Measurements from ENCODE around the gene CDC123.
"Not testable (repeated sequence)": the region's sequence is repeated elsewhere in the genome, so short reads cannot be mapped to it uniquely, and the experiment has no call there.

The CDC123 gene

DNA sequence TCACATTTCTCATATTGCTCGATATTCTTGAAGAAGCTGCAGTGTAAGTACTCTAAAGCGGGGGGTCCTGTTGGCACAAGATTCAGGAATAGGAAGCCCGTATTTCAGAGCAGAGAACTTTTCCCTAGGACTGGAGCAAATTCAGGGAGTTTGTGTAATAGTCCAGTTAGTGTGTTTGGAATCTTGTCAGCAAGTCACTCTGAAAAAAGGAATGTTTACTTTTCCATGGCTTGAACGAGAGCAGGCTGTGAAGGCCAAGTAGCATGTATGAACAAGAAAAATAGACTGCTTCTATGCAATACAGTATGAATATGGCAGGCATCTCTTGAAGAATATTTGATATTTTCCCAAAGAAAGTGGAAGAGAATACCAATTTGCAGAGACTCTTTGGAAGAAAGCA is 39.8 kb downstream of the CDC123 start:
- DNase-seq (ENCODE audit: low spot score): no peak

GRCh38 chr10:12237265-12238220 is 41.6 kb downstream of the CDC123 start:
- no peak for DNase-seq (ENCODE audit: low spot score)

- no peak for DNase-seq (ENCODE audit: low spot score)
Observed at GRCh38 chr10:12238821-12239220, 42.8 kb downstream of the CDC123 start.

DNA sequence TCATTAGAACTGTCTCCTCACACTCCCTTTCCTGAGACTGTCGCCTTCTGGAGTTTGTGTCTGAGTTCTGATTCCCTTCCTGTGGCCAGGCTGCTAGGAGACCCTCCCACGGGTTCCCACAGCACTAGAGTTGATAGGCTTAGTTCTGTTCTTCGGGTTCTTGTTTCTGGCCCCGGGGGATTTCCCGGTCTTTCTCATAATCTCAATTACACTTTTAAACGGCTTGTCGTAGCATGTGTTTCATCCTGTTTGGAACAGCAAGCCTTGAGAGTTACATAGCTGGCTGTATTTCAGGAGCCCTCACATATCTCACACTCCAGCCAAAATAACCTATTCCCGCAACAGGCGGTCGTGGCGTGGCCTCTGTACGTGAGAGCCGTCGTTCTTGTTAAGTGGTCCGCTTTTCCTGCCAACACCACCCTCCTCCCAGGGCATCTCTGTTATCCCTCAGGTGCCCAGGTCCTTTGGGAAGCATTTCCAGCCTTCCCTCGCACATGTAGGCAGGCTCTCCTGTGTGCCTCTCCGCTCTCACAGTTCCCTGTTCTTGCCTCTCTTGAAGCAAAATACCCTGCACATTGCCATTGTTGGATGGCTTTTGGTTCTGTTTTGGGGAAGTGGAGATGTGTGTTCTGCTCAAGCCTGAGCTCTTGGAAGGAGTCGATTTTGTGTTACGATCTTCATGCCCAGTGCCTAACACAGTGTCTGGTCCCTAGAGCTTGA is 46.0 kb downstream of the CDC123 start:
- DNase-seq (ENCODE audit: low spot score): no peak

GRCh38 chr10:12243864-12244620 is 48.1 kb downstream of the CDC123 start:
- DNase-seq (ENCODE audit: low spot score): no peak

- no peak for DNase-seq (ENCODE audit: low spot score)
Observed at GRCh38 chr10:12250181-12250580, 54.2 kb downstream of the CDC123 start.

DNA sequence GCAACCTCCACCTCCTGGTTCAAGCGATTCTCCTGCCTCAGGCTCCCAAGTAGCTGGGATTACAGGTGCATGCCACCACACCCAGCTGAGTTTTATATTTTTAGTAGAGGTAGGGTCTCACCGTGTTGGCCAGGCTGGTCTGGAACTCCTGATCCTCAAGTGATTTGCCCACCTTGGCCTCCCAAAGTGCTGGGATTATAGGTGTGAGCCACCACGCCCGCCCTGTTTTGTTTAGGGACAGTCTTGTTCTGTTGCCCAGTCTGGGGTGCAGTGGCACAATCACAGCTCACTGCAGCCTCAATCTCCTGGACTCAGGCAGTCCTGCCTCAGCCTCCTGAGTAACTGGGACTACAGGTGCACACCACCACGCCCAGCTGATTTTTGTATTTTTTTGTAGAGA is 54.7 kb downstream of the CDC123 start:
- not testable (repeated sequence) for DNase-seq (ENCODE audit: low spot score)

GRCh38 chr10:12251581-12251980 is 55.6 kb downstream of the CDC123 start:
- no peak for DNase-seq (ENCODE audit: low spot score)

- peak; percentile 46 for DNase-seq (ENCODE audit: low spot score)
Observed at GRCh38 chr10:12252882-12253546, 57.0 kb downstream of the CDC123 start.

DNA sequence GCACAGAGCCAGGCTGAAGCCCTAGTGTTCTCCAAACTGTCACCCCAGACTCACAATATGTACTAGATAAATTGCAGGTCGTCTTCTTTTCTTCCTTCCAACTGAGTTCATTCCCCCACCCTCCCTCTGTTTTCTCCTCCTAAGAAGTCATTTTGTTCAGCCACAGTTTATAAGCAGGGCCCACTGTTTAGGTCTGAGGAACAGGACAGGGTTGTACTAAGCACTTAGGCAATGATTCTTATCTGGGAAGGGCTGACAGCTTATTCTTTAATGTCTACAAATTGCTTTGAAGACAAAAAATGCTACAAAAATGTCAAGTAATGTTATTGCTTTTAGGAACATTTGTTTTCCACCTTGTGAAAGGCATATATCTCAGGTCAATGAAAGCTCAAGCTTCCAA is 59.1 kb downstream of the CDC123 start:
- no peak for DNase-seq (ENCODE audit: low spot score)

GRCh38 chr10:12259988-12260387 is 64.0 kb downstream of the CDC123 start:
- DNase-seq (ENCODE audit: low spot score): no peak

DNA sequence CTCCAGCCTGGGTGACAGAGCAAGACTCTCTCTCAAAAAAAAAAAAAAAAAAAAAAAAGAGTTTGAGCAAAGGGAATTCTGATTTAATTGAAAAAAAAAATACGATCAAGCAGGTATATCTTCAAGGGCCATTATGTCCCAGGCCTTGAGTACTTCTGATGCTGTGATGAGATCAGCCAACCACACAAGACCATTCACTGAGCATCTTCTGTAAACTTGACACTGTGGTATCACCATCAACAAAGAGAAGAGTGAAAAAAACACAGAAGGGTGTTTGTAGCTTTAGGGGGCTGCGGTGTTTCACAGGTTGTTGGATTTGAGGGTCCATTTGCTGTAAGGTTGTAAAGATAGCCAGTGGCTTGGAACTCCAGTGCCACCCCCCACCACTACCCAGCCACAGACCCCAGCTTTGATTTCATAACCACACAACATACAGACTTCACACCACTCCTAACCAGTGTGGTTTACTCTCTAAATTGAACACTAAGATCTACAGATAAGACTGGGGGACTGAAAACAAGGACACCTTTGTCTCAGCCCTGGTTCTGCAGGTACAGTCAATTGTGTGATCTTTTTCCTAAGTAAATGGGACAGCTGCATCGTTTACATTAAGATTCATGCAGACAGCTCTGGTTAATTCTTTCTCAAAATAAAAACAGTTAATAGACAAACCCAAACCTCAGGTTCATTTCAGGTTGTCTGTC is 66.4 kb downstream of the CDC123 start:
- DNase-seq (ENCODE audit: low spot score): no peak

- peak; percentile 85 for DNase-seq (ENCODE audit: low spot score)
Observed at GRCh38 chr10:12264204-12264940, 68.4 kb downstream of the CDC123 start.

- peak; percentile 20 for DNase-seq (ENCODE audit: low spot score)
Observed at GRCh38 chr10:12269056-12269455, 73.1 kb downstream of the CDC123 start.

GRCh38 chr10:12271210-12271540 is 75.2 kb downstream of the CDC123 start:
- DNase-seq (ENCODE audit: low spot score): no peak

- not testable (repeated sequence) for DNase-seq (ENCODE audit: low spot score)
Observed at GRCh38 chr10:12277862-12278261, 81.9 kb downstream of the CDC123 start.

DNA sequence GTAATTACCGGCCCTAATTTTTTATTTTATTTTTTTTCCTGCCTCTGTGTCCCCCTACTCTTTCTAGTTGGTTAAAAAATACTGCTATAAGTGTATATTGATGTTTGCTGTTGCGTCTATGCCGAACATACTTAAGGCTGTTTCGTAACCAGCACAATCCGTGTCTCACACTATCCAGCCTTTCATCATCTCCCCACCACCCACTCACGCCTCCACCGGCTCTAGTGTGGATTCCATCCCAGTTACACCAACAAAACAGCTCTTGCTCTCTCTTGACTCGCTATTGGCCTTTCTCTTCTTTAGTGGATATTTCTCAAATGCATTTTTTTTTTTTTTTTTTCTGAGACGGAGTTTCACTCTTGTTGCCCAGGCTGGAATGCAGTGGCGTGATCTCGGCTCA is 83.3 kb downstream of the CDC123 start:
- no peak for DNase-seq (ENCODE audit: low spot score)

DNA sequence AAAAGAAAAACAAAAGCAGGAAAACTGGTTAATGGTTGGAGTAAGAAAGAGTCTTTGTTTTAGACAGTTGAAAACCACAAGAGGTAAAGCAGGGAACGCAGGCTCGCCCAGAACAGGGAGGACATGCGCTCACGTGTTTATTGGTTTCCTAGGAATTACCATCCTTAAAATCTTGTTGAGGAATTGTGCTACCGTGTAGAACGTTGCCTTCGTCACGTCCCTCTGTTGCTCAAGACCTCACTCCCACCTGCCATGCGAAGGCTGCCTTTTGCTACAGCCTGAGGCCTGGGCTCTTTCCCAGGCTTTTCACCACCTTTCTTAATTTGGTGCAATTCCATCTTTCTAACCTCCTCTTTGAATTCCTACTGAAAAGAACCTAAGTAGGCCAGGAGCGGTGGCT is 91.8 kb downstream of the CDC123 start:
- DNase-seq (ENCODE audit: low spot score): no peak

- DNase-seq (ENCODE audit: low spot score): not testable (repeated sequence)
Observed at GRCh38 chr10:12297784-12298183, 101.8 kb downstream of the CDC123 start.

DNA sequence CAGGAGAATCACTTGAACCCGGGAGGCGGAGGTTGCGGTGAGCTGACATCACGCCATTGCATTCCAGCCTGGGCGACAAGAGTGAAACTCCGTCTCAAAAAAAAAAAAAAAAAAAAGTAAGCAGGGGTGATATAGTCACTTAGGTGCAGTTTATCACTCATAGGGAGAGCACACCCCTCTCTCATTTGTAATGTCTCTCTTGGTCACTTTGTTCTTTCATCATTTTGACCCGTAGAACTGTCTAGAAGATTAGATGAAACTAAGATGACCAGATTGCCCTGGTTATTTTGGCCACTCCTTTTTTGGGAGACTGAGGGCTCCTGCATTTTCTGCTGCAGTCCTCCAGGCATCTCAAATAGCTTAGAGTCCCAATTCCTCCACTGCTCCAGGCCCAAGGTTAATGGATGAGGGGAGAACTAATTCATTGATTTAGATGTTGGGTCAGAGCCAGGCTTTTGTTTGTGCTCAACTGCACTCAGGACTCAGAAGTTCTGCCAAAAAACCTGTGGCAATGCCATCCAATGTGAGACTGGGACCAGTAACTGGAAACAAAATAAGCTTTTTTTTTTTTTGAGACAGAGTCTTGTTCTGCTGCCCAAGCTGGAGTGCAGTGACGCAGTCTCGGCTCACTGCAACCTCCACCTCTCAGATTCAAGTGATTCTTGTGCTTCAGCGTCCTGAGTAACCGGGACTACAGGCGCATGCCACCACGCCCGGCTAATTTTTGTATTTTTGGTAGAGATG is 103.4 kb downstream of the CDC123 start:
- DNase-seq (ENCODE audit: low spot score): no peak
